ENCODE data around the gene TP63.

GRCh38 chr3:189883113-189883753 lies 252.0 kb downstream of the TP63 start:
- TF ChIP-seq, protein P1, sequence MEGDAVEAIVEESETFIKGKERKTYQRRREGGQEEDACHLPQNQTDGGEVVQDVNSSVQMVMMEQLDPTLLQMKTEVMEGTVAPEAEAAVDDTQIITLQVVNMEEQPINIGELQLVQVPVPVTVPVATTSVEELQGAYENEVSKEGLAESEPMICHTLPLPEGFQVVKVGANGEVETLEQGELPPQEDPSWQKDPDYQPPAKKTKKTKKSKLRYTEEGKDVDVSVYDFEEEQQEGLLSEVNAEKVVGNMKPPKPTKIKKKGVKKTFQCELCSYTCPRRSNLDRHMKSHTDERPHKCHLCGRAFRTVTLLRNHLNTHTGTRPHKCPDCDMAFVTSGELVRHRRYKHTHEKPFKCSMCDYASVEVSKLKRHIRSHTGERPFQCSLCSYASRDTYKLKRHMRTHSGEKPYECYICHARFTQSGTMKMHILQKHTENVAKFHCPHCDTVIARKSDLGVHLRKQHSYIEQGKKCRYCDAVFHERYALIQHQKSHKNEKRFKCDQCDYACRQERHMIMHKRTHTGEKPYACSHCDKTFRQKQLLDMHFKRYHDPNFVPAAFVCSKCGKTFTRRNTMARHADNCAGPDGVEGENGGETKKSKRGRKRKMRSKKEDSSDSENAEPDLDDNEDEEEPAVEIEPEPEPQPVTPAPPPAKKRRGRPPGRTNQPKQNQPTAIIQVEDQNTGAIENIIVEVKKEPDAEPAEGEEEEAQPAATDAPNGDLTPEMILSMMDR (IDR thresholded peaks at IDR 0.05; ENCODE audit: insufficient read depth, low read depth, low read length): no peak
- no peak for TF ChIP-seq EZH2 (IDR thresholded peaks at IDR 0.05; ENCODE audit: insufficient read depth, low read length)

Data from astrocyte (in vitro differentiated cells and primary cell).